ENCODE measurements around the gene NLGN2. TPM values are rescaled to one million over a fixed set of nuclear protein-coding genes. Genes with fewer than 3 reads are reported as not detected.

Gene NLGN2
- total RNA-seq, 3 donors from 2014 or later = 2.9 to 38.0 (median 6.7) TPM

DNA sequence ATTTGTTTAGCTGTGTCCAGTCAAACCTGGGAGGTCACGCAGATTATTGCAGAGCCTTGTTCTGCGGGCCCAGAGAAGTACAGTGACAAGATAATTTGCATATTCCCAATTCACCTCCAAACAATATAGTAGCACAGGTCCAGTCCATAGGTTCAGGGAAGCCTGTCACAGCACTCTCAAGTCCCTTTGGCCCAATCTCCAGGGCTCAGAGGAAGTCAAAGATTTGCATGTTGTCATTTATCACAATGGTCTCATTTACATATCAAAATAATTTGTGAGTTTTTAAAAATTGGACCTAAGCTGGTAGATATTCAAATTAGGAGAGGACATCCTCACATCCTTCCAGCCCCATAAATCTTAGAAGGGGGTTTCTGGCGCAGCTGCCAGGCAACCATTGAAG, 59.9 kb downstream of the NLGN2 start:
- Histone ChIP-seq H3K9me3 (no peaks in the 10 kb centered on the region), H3K36me3 (ENCODE audit: low read depth) (no peaks in the 10 kb centered on the region), H3K4me1 (ENCODE audit: low read depth) (peaks cover 6% of the 10 kb centered on the region), H3K4me3 (no peak overlapping the region)
- ATAC-seq (no peak), DNase-seq (no peak)
- TF ChIP-seq, protein P1, sequence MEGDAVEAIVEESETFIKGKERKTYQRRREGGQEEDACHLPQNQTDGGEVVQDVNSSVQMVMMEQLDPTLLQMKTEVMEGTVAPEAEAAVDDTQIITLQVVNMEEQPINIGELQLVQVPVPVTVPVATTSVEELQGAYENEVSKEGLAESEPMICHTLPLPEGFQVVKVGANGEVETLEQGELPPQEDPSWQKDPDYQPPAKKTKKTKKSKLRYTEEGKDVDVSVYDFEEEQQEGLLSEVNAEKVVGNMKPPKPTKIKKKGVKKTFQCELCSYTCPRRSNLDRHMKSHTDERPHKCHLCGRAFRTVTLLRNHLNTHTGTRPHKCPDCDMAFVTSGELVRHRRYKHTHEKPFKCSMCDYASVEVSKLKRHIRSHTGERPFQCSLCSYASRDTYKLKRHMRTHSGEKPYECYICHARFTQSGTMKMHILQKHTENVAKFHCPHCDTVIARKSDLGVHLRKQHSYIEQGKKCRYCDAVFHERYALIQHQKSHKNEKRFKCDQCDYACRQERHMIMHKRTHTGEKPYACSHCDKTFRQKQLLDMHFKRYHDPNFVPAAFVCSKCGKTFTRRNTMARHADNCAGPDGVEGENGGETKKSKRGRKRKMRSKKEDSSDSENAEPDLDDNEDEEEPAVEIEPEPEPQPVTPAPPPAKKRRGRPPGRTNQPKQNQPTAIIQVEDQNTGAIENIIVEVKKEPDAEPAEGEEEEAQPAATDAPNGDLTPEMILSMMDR (IDR thresholded peaks at IDR 0.05) = no peak
- intact Hi-C loops (cut with DNase I, micrococcal nuclease) = no loop called here

DNA sequence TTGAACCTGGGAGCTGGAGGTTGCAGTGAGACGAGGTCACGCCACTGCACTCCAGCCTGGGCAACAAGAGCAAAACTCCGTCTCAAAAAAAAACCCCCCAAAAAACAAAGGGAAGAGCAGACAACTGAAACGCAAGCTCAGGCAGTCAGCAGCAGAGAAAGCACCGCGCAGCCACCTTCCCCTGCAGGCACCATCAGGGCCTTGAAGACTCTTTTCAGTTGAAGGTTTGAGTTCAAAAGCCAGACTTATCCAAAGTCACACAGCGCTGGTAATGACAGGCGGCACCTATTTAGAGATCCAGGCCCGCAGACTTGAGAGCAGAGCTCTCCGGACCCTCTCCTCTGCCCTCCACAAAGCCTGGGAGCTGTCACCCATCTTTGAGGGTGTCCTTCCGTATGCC, 60.6 kb downstream of the NLGN2 start:
- no peak for DNase-seq
- H3K9me3 ChIP-seq = no peaks in the 10 kb centered on the region
- intact Hi-C loops (cut with DNase I, micrococcal nuclease) = no loop called here
- H3K4me1 ChIP-seq (ENCODE audit: low read depth) = peaks cover 6% of the 10 kb centered on the region
- no peaks in the 10 kb centered on the region for H3K36me3 ChIP-seq (ENCODE audit: low read depth)
- H3K4me3 ChIP-seq = no peak overlapping the region
- ATAC-seq = no peak
- TF ChIP-seq, protein P1 (IDR thresholded peaks at IDR 0.05) = no peak

DNA sequence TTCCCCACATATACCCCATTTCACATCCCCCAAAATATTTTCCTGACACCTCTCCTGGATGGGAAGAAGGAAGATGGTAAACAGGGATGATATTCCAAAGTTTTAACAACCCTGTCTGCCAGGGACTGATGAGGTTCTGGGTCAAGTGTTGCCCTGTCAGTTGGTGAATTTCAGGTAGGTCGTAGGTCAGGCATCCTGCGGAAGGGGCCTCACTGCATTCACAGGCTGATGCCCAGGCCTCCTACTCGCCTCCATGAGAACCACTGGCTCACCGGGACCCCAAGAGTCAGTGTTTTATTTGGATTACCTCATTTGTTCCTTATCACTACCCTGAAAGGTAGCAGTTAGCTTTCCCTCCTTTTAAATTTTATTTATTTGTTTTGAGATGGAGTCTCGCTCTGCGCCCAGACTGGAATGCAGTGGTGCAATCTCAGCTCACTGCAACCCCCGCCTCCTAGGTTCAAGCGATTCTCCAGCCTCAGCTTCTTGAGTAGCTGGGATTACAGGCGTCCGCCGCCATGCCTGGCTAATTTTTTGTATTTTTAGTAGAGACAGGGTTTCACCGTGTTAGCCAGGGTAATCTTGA, 61.3 kb downstream of the NLGN2 start:
- intact Hi-C loops (cut with DNase I, micrococcal nuclease) = no loop called here
- TF ChIP-seq, protein P1 (IDR thresholded peaks at IDR 0.05) = no peak
- peaks cover 6% of the 10 kb centered on the region for H3K4me1 ChIP-seq (ENCODE audit: low read depth)
- no peak for DNase-seq
- no peak overlapping the region for H3K4me3 ChIP-seq
- no peaks in the 10 kb centered on the region for H3K9me3 ChIP-seq
- no peak for ATAC-seq
- H3K36me3 ChIP-seq (ENCODE audit: low read depth) = no peaks in the 10 kb centered on the region

Other genes with a start within 250 kb of the NLGN2 start
- 1 to 10 TPM in 2 of 3 donors, under 1 TPM in 1; 0.35 to 1.6 (median 1.2) TPM for gene ASGR1, start 228.5 kb upstream of the NLGN2 start, total RNA-seq
- 10 to 100 TPM in 1 of 3 donors, 1 to 10 TPM in 2; 4.1 to 34.5 (median 6.6) TPM for gene DLG4, start 188.0 kb upstream of the NLGN2 start, total RNA-seq
- gene ACADVL, start 187.9 kb upstream of the NLGN2 start, total RNA-seq = 1,000 to 10,000 TPM in 1 of 3 donors, 100 to 1,000 TPM in 2; 729 to 1,007 (median 804) TPM
- 10 to 100 TPM; 33.4 to 52.0 (median 36.0) TPM for gene DVL2, start 173.3 kb upstream of the NLGN2 start, total RNA-seq
- gene PHF23, start 168.4 kb upstream of the NLGN2 start, total RNA-seq = 10 to 100 TPM; 36.0 to 49.8 (median 36.8) TPM
- 100 to 1,000 TPM; 424 to 499 (median 484) TPM for gene GABARAP, start 165.4 kb upstream of the NLGN2 start, total RNA-seq
- 100 to 1,000 TPM; 117 to 123 (median 117) TPM for gene CTDNEP1, start 156.1 kb upstream of the NLGN2 start, total RNA-seq
- gene ELP5, start 155.6 kb upstream of the NLGN2 start, total RNA-seq = 10 to 100 TPM; 34.9 to 45.6 (median 42.2) TPM
- gene CLDN7, start 145.4 kb upstream of the NLGN2 start, total RNA-seq = 1,000 to 10,000 TPM in 1 of 3 donors, 100 to 1,000 TPM in 2; 586 to 1,244 (median 934) TPM
- 10 to 100 TPM in 1 of 3 donors, 1 to 10 TPM in 2; 5.3 to 78.2 (median 6.1) TPM for gene SLC2A4, start 126.1 kb upstream of the NLGN2 start, total RNA-seq
- gene YBX2, start 113.2 kb upstream of the NLGN2 start, total RNA-seq = 10 to 100 TPM; 17.9 to 71.4 (median 37.8) TPM
- 100 to 1,000 TPM; 281 to 492 (median 313) TPM for gene EIF5A, start 100.2 kb upstream of the NLGN2 start, total RNA-seq
- gene GPS2, start 92.5 kb upstream of the NLGN2 start, total RNA-seq = 10 to 100 TPM; 68.1 to 89.8 (median 83.2) TPM
- 10 to 100 TPM; 39.0 to 59.1 (median 44.9) TPM for gene NEURL4, start 78.5 kb upstream of the NLGN2 start, total RNA-seq
- gene ACAP1, start 71.3 kb upstream of the NLGN2 start, total RNA-seq = 10 to 100 TPM in 2 of 3 donors, 1 to 10 TPM in 1; 9.2 to 16.5 (median 11.2) TPM
- 10 to 100 TPM in 1 of 3 donors, 1 to 10 TPM in 2; 8.2 to 10.3 (median 8.5) TPM for gene KCTD11, start 55.7 kb upstream of the NLGN2 start, total RNA-seq
- gene TMEM95, start 52.7 kb upstream of the NLGN2 start, total RNA-seq = under 1 TPM in 1 of 3 donors, not detected in 2; 0.26 TPM
- gene TNK1, start 26.8 kb upstream of the NLGN2 start, total RNA-seq = 10 to 100 TPM; 16.4 to 29.5 (median 20.7) TPM
- gene PLSCR3, start 13.3 kb upstream of the NLGN2 start, total RNA-seq = 10 to 100 TPM in 2 of 3 donors, 1 to 10 TPM in 1; 5.5 to 21.6 (median 16.4) TPM
- gene TMEM256, start 3.7 kb upstream of the NLGN2 start, total RNA-seq = 10 to 100 TPM; 51.9 to 85.1 (median 64.9) TPM
- not detected for gene SPEM1, start 12.5 kb downstream of the NLGN2 start, total RNA-seq
- gene SPEM2, start 17.8 kb downstream of the NLGN2 start, total RNA-seq = not detected
- gene SPEM3, start 21.0 kb downstream of the NLGN2 start, total RNA-seq = not detected
- gene TMEM102, start 27.6 kb downstream of the NLGN2 start, total RNA-seq = 10 to 100 TPM in 2 of 3 donors, 1 to 10 TPM in 1; 8.8 to 22.5 (median 16.4) TPM
- 1 to 10 TPM; 1.4 to 3.0 (median 2.2) TPM for gene FGF11, start 31.7 kb downstream of the NLGN2 start, total RNA-seq
- 1 to 10 TPM; 6.0 to 8.3 (median 7.7) TPM for gene CHRNB1, start 37.2 kb downstream of the NLGN2 start, total RNA-seq
- 10 to 100 TPM; 16.6 to 93.9 (median 18.5) TPM for gene ZBTB4, start 71.8 kb downstream of the NLGN2 start, total RNA-seq
- gene SLC35G6, start 73.6 kb downstream of the NLGN2 start, total RNA-seq = not detected
- gene POLR2A, start 76.5 kb downstream of the NLGN2 start, total RNA-seq = 100 to 1,000 TPM; 101 to 124 (median 118) TPM
- gene TNFSF12, start 141.2 kb downstream of the NLGN2 start, total RNA-seq = 10 to 100 TPM; 11.6 to 69.4 (median 15.8) TPM
- gene TNFSF13, start 150.9 kb downstream of the NLGN2 start, total RNA-seq = 10 to 100 TPM; 41.0 to 74.6 (median 73.3) TPM
- 10 to 100 TPM; 27.9 to 60.2 (median 37.7) TPM for gene SENP3, start 154.1 kb downstream of the NLGN2 start, total RNA-seq
- 10 to 100 TPM; 41.4 to 91.9 (median 50.7) TPM for gene CD68, start 171.8 kb downstream of the NLGN2 start, total RNA-seq
- gene MPDU1, start 176.0 kb downstream of the NLGN2 start, total RNA-seq = 100 to 1,000 TPM in 1 of 3 donors, 10 to 100 TPM in 2; 55.2 to 101 (median 94.5) TPM
- gene SOX15, start 182.2 kb downstream of the NLGN2 start, total RNA-seq = 1 to 10 TPM in 1 of 3 donors, under 1 TPM in 2; 0.38 to 4.4 (median 0.41) TPM
- gene FXR2, start 207.1 kb downstream of the NLGN2 start, total RNA-seq = 10 to 100 TPM; 23.0 to 53.3 (median 28.1) TPM
- 100 to 1,000 TPM in 1 of 3 donors, 10 to 100 TPM in 2; 49.1 to 104 (median 76.9) TPM for gene SAT2, start 220.0 kb downstream of the NLGN2 start, total RNA-seq
- gene SHBG, start 222.3 kb downstream of the NLGN2 start, total RNA-seq = under 1 TPM in 2 of 3 donors, not detected in 1; 0.25 to 0.89 TPM
- gene ATP1B2, start 243.1 kb downstream of the NLGN2 start, total RNA-seq = 1 to 10 TPM in 1 of 3 donors, under 1 TPM in 2; 0.41 to 8.7 (median 0.67) TPM